ENCODE data around the gene HSPA1B.

- TF ChIP-seq POLR2AphosphoS5 (IDR thresholded peaks at IDR 0.05; ENCODE audit: low read depth, low read length) (no peak), CTCF (IDR thresholded peaks at IDR 0.05) (no peak), YY1 (IDR thresholded peaks at IDR 0.05; ENCODE audit: low read depth) (no peak), TCF12 (IDR thresholded peaks at IDR 0.05) (no peak), EZH2phosphoT487 (IDR thresholded peaks at IDR 0.05; ENCODE audit: borderline replicate concordance, low read depth) (no peak), ELF1 (IDR thresholded peaks at IDR 0.05) (no peak), ZBTB33 (IDR thresholded peaks at IDR 0.05; ENCODE audit: borderline replicate concordance, low read depth) (no peak), REST (IDR thresholded peaks at IDR 0.05; ENCODE audit: low read depth, low read length) (no peak)
These were observed 48.3 kb downstream of the HSPA1B start for GRCh38 chr6:31875877-31876276.
